ENCODE data around the gene GLB1L. TPM values are rescaled to one million over a fixed set of nuclear protein-coding genes. Genes with fewer than 3 reads are reported as not detected.
A peak's percentile ranks its signal among the peaks of the same experiment; 100 is the strongest.

GLB1L gene
- total RNA-seq, 1 experiment from 2014 or later: 6.1 TPM

DNA sequence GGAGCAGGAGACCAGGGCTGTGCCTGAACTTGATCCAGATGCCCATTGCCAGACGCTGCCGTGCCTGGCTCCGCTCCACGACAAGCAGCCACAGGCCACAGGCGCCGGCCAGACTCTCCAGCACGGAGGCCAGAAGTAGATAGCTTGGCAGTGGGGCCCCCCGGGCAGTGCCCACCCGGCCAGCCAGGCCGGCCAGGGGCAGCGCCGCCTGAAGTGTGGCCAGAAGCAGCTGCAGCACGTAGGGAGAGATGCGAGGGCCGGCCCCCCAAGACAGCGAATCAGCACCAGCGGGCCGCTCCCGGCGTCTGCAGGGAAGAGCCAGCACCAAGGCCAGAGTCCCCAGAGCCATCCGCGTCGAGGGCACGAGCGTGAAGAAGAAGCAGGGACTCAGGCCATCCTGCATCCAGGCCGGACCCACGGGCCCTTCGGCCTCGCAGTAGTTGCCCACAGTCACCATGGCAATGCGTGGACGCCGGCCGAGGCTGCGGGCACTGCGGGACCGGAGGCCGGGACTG lies 27.0 kb downstream of the GLB1L start (continued):
- TF ChIP-seq, protein P1, sequence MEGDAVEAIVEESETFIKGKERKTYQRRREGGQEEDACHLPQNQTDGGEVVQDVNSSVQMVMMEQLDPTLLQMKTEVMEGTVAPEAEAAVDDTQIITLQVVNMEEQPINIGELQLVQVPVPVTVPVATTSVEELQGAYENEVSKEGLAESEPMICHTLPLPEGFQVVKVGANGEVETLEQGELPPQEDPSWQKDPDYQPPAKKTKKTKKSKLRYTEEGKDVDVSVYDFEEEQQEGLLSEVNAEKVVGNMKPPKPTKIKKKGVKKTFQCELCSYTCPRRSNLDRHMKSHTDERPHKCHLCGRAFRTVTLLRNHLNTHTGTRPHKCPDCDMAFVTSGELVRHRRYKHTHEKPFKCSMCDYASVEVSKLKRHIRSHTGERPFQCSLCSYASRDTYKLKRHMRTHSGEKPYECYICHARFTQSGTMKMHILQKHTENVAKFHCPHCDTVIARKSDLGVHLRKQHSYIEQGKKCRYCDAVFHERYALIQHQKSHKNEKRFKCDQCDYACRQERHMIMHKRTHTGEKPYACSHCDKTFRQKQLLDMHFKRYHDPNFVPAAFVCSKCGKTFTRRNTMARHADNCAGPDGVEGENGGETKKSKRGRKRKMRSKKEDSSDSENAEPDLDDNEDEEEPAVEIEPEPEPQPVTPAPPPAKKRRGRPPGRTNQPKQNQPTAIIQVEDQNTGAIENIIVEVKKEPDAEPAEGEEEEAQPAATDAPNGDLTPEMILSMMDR (IDR thresholded peaks at IDR 0.05): no peak
- 0 out of 2 replicates have a peak, but pooled peaks have one; percentile 10 for TF ChIP-seq ZNF232 (CRISPR knock-in tag; IDR thresholded peaks at IDR 0.05)
- TF ChIP-seq, protein P2, sequence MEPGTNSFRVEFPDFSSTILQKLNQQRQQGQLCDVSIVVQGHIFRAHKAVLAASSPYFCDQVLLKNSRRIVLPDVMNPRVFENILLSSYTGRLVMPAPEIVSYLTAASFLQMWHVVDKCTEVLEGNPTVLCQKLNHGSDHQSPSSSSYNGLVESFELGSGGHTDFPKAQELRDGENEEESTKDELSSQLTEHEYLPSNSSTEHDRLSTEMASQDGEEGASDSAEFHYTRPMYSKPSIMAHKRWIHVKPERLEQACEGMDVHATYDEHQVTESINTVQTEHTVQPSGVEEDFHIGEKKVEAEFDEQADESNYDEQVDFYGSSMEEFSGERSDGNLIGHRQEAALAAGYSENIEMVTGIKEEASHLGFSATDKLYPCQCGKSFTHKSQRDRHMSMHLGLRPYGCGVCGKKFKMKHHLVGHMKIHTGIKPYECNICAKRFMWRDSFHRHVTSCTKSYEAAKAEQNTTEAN (CRISPR knock-in tag; IDR thresholded peaks at IDR 0.05): no peak
- TF ChIP-seq EMX1 (CRISPR knock-in tag; IDR thresholded peaks at IDR 0.05): no peak
- TF ChIP-seq ETV6 (CRISPR knock-in tag; IDR thresholded peaks at IDR 0.05): no peak
- TF ChIP-seq KAT7 (CRISPR knock-in tag; IDR thresholded peaks at IDR 0.05; ENCODE audit: borderline replicate concordance): no peak
- peak; percentile 13; the same call in 1 of the 2 replicates for TF ChIP-seq RELA (CRISPR knock-in tag; IDR thresholded peaks at IDR 0.05; ENCODE audit: borderline replicate concordance)
- TF ChIP-seq, protein P3, sequence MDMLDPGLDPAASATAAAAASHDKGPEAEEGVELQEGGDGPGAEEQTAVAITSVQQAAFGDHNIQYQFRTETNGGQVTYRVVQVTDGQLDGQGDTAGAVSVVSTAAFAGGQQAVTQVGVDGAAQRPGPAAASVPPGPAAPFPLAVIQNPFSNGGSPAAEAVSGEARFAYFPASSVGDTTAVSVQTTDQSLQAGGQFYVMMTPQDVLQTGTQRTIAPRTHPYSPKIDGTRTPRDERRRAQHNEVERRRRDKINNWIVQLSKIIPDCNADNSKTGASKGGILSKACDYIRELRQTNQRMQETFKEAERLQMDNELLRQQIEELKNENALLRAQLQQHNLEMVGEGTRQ (CRISPR knock-in tag; IDR thresholded peaks at IDR 0.05): no peak

DNA sequence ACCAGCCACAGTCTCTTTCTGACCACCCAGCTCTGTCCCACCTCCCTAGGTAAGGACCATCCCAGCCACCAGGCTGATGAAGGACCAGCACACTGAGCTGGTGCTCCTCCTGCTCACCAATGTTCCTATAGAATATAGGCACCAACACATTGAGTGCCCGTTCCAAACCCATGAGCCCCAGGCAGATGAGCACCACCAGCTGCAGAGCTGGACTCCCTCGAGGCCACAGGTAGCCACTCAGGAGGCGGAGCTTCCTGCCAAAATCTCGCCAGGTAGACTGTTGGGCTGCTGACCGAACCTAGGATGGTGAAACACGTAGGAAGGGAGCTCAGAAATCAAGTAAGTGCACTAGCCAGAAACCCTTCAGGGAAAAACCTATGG lies 28.7 kb downstream of the GLB1L start:
- ATAC-seq (no peak), DNase-seq (ENCODE audit: low spot score) (no peak)
- H3K36me3 Mint-ChIP-seq: peaks cover 41% of the 10 kb centered on the region
- CTCF ChIA-PET: interaction anchor here (0.5 to 1.4 kb wide), 5 partner anchors 79 to 313 kb away, joined by 3 to 4 read pairs (median 3); no protein-coding TSS in a partner anchor
- peaks cover 25% of the 10 kb centered on the region for H3K4me1 Mint-ChIP-seq
- H3K27me3 Mint-ChIP-seq (ENCODE audit: low read depth): no peaks in the 10 kb centered on the region
- H3K4me3 Mint-ChIP-seq: peak overlapping the region; percentile 51
- POLR2A ChIA-PET: interaction anchor here (0.7 kb wide), 1 partner anchor 78 kb away, joined by 3 read pairs; no protein-coding TSS in a partner anchor
- peak overlapping the region; percentile 79 for H3K27ac Mint-ChIP-seq
- H3K9me3 Mint-ChIP-seq: no peaks in the 10 kb centered on the region
- TF ChIP-seq, protein P4, sequence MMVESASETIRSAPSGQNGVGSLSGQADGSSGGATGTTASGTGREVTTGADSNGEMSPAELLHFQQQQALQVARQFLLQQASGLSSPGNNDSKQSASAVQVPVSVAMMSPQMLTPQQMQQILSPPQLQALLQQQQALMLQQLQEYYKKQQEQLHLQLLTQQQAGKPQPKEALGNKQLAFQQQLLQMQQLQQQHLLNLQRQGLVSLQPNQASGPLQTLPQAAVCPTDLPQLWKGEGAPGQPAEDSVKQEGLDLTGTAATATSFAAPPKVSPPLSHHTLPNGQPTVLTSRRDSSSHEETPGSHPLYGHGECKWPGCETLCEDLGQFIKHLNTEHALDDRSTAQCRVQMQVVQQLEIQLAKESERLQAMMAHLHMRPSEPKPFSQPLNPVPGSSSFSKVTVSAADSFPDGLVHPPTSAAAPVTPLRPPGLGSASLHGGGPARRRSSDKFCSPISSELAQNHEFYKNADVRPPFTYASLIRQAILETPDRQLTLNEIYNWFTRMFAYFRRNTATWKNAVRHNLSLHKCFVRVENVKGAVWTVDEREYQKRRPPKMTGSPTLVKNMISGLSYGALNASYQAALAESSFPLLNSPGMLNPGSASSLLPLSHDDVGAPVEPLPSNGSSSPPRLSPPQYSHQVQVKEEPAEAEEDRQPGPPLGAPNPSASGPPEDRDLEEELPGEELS (CRISPR knock-in tag; IDR thresholded peaks at IDR 0.05): no peak
- TF ChIP-seq, protein P3 (CRISPR knock-in tag; IDR thresholded peaks at IDR 0.05): no peak
- TF ChIP-seq ZNF121 (CRISPR knock-in tag; IDR thresholded peaks at IDR 0.05): no peak
- TF ChIP-seq TEAD4 (CRISPR knock-in tag; IDR thresholded peaks at IDR 0.05): no peak
- no peak for TF ChIP-seq GABPB1 (CRISPR knock-in tag; IDR thresholded peaks at IDR 0.05)
- TF ChIP-seq, protein P5, sequence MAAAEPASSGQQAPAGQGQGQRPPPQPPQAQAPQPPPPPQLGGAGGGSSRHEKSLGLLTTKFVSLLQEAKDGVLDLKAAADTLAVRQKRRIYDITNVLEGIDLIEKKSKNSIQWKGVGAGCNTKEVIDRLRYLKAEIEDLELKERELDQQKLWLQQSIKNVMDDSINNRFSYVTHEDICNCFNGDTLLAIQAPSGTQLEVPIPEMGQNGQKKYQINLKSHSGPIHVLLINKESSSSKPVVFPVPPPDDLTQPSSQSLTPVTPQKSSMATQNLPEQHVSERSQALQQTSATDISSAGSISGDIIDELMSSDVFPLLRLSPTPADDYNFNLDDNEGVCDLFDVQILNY (CRISPR knock-in tag; IDR thresholded peaks at IDR 0.05): no peak
- TF ChIP-seq, protein P6, sequence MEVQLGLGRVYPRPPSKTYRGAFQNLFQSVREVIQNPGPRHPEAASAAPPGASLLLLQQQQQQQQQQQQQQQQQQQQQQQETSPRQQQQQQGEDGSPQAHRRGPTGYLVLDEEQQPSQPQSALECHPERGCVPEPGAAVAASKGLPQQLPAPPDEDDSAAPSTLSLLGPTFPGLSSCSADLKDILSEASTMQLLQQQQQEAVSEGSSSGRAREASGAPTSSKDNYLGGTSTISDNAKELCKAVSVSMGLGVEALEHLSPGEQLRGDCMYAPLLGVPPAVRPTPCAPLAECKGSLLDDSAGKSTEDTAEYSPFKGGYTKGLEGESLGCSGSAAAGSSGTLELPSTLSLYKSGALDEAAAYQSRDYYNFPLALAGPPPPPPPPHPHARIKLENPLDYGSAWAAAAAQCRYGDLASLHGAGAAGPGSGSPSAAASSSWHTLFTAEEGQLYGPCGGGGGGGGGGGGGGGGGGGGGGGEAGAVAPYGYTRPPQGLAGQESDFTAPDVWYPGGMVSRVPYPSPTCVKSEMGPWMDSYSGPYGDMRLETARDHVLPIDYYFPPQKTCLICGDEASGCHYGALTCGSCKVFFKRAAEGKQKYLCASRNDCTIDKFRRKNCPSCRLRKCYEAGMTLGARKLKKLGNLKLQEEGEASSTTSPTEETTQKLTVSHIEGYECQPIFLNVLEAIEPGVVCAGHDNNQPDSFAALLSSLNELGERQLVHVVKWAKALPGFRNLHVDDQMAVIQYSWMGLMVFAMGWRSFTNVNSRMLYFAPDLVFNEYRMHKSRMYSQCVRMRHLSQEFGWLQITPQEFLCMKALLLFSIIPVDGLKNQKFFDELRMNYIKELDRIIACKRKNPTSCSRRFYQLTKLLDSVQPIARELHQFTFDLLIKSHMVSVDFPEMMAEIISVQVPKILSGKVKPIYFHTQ (CRISPR knock-in tag; IDR thresholded peaks at IDR 0.05): no peak
- TF ChIP-seq CREB1 (CRISPR knock-in tag; IDR thresholded peaks at IDR 0.05): no peak
- TF ChIP-seq ESRRA (CRISPR knock-in tag; IDR thresholded peaks at IDR 0.05; ENCODE audit: borderline replicate concordance): no peak
- TF ChIP-seq, protein P7, sequence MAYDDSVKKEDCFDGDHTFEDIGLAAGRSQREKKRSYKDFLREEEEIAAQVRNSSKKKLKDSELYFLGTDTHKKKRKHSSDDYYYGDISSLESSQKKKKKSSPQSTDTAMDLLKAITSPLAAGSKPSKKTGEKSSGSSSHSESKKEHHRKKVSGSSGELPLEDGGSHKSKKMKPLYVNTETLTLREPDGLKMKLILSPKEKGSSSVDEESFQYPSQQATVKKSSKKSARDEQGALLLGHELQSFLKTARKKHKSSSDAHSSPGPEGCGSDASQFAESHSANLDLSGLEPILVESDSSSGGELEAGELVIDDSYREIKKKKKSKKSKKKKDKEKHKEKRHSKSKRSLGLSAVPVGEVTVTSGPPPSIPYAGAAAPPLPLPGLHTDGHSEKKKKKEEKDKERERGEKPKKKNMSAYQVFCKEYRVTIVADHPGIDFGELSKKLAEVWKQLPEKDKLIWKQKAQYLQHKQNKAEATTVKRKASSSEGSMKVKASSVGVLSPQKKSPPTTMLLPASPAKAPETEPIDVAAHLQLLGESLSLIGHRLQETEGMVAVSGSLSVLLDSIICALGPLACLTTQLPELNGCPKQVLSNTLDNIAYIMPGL (CRISPR knock-in tag; IDR thresholded peaks at IDR 0.05): no peak
- TF ChIP-seq NFYB (CRISPR knock-in tag; conservative IDR thresholded peaks at IDR 0.05; ENCODE audit: low read depth): no peak
- TF ChIP-seq RORB (CRISPR knock-in tag; IDR thresholded peaks at IDR 0.05): no peak
- no peak for TF ChIP-seq FOXK1 (CRISPR knock-in tag; IDR thresholded peaks at IDR 0.05)

Measured in WTC11 (cell line).